Pancreas (tissue), 10 donors: ENCODE results near the gene PIP4P1. TPM values are rescaled to one million over a fixed set of nuclear protein-coding genes. Genes with fewer than 3 reads are reported as not detected.
"Not testable (repeated sequence)": the region's sequence is repeated elsewhere in the genome, so short reads cannot be mapped to it uniquely, and the experiment has no call there.

Experiments
- ATAC-seq, 4 donors: fragments of 200-7000 bp; cut with Tn5 transposase; one replicate each; pipeline versions ENCODE4 v1.8.0 to v1.9.1; 2020; ENCODE audit warnings: mild to moderate bottlenecking in 4 of 4, moderate library complexity in 4 of 4
- DNase-seq, 6 donors: peaks; one replicate each; pipeline ENCODE4 v3.0.0-alpha.2; 2020
- FAIRE-seq: peaks from 2 replicates; lab custom pipeline; 2012; peaks lifted over from hg19 to GRCh38; lab: Jason Lieb, UNC
- H3K27ac ChIP-seq, 4 donors: fragments of 200-600 bp; sonication (generic); 1 replicate in 3 of 4; 2 replicates in 1 of 4; pipeline versions ENCODE4 v1.5.0 to v1.8.0; 2020
- H3K27me3 ChIP-seq, 4 donors: fragments of 200-600 bp; one replicate each; pipeline ENCODE4 v1.8.0; 2021
- H3K36me3 ChIP-seq, 3 donors: fragments of 200-600 bp; sonication (generic) in 1 of 3; one replicate each; pipeline versions ENCODE4 v1.5.0 to v1.8.0; 2020 to 2021
- H3K4me1 ChIP-seq, 3 donors: fragments of 200-600 bp; one replicate each; pipeline ENCODE4 v1.8.0; 2021
- H3K4me3 ChIP-seq, 4 donors: fragments of 200-600 bp; sonication (generic) in 2 of 4; one replicate each; pipeline versions ENCODE4 v1.5.0 to v1.8.0; 2020 to 2021
- H3K9me3 ChIP-seq, 4 donors: fragments of 200-600 bp; one replicate each; pipeline ENCODE4 v1.8.0; 2021
- CTCF ChIP-seq, 4 donors: fragments of 200-600 bp; sonication (generic) in 3 of 4; IDR thresholded peaks; one replicate each; pipeline versions ENCODE4 v1.5.0 to v1.8.0; 2021; ENCODE audit warnings: antibody characterized with exemption in 4 of 4
- WGBS, 2 donors: extraction: QIAGEN DNeasy Blood & Tissue Kit; methylation state at CpG; one replicate each; pipeline ENCODE4 v1.1.7; 2013; 5-methylcytosine and 5-hydroxymethylcytosine counted together
- intact Hi-C, 3 donors: fragments of 100-400 bp; cut with DNase I; formaldehyde crosslinking; loops; one replicate each; pipeline versions ENCODE4 v1.11.1 to v1.14.2; 2022
- polyA plus RNA-seq, 2 donors: library from polyadenylated mRNA; stranded (reverse); fragments of 200-250 nt; gene quantifications; one replicate each; pipeline ENCODE4 v1.2.3, GENCODE V29; 2013
- total RNA-seq, 6 donors: library from RNA; stranded (reverse); fragmentation: NEBNext Ultra II Directional in 4 of 6; extraction: Animal tissue kit (Norgen Biotek cat#: 25700) in 4 of 6; gene quantifications; one replicate each; pipeline versions ENCODE4 v1.2.1 to v1.2.4, GENCODE V29; 2021 to 2023
- donor health status: healthy with polysubstance abuse.
- donor health status: DM: no; HTN: no; CAD: no; lungs with moderate emphysema.
- donor health status: DM: no; HTN: no; CAD: no.
- donor health status: control.
- donor health status: control.
- donor health status: Bipolar disorder and iron deficiency.
- donor health status: DM: yes; HTN: yes; CAD: no.
- donor health status: DM: no; HTN: no; CAD: no.
- donor health status: DM: no; HTN: no; CAD: no.
- donor health status: DM: yes; HTN: yes; CAD: no.

PIP4P1 gene
- 10 to 100 TPM in 5 of 6 donors, 1 to 10 TPM in 1; 8.9 to 20.5 (median 14.4) TPM for total RNA-seq
- polyA plus RNA-seq: 10 to 100 TPM; 26.8 to 38.2 TPM

- intact Hi-C loops: no loop called here
- Histone ChIP-seq H3K9me3 (no peaks in the 10 kb centered on the region), H3K27ac (peak within 1 kb of the TSS; percentile 81 to 91 (median 91)), H3K4me1 (peaks cover 10 to 21% (median 16%) of the 10 kb centered on the region in 3 donors), H3K36me3 (peaks cover 3 to 28% (median 23%) of the 10 kb centered on the region in 3 donors), H3K27me3 (no peaks in the 10 kb centered on the region), H3K4me3 (peak within 1 kb of the TSS; percentile 77 to 96 (median 88))
- no peak for TF ChIP-seq CTCF (IDR thresholded peaks at IDR 0.05)
- 0% methylated on average over 51 to 67 of the region's 67 CpGs for WGBS, 2 donors
- FAIRE-seq: peak; percentile 98
- ATAC-seq: peak; percentile 93 to 97 (median 94)
- DNase-seq: peak; percentile 97 to 99 (median 98)
Measured at GRCh38 chr14:20461225-20462141, at the start of gene PIP4P1. PIP4P1 (minus strand) TSS chr14:20461434; CDS start chr14:20461325, 109 bp downstream.

GRCh38 chr14:20508367-20508766, 47.1 kb upstream of the PIP4P1 start:
- TF ChIP-seq CTCF (IDR thresholded peaks at IDR 0.05): no peak
- intact Hi-C loops: no loop called here
- Histone ChIP-seq H3K9me3 (no peaks in the 10 kb centered on the region), H3K27ac (no peak overlapping the region), H3K4me3 (no peak overlapping the region), H3K4me1 (no peaks in the 10 kb centered on the region), H3K27me3 (no peaks in the 10 kb centered on the region), H3K36me3 (no peaks in the 10 kb centered on the region)
- WGBS, 2 donors: 81 to 88% methylated on average over 8 of the region's 8 CpGs
- FAIRE-seq (no peak), ATAC-seq (no peak), DNase-seq (no peak)

GRCh38 chr14:20507537-20507936, 46.3 kb upstream of the PIP4P1 start:
- intact Hi-C loops, FAIRE-seq, H3K27ac ChIP-seq, DNase-seq, H3K36me3 ChIP-seq, H3K4me3 ChIP-seq, ATAC-seq, H3K4me1 ChIP-seq, H3K27me3 ChIP-seq, H3K9me3 ChIP-seq: not testable (repeated sequence)
- 74 to 75% methylated on average over 3 of the region's 3 CpGs for WGBS, 2 donors

GRCh38 chr14:20506752-20507151, 45.5 kb upstream of the PIP4P1 start:
- ATAC-seq, H3K4me3 ChIP-seq, intact Hi-C loops, FAIRE-seq, H3K27me3 ChIP-seq, H3K9me3 ChIP-seq, H3K4me1 ChIP-seq, H3K36me3 ChIP-seq, H3K27ac ChIP-seq, DNase-seq: not testable (repeated sequence)
- no CpG with 5 or more reads among the region's 30 CpGs for WGBS, 2 donors

GRCh38 chr14:20506276-20506675, 45.0 kb upstream of the PIP4P1 start:
- 95 to 100% methylated on average over 4 to 25 of the region's 30 CpGs for WGBS, 2 donors
- H3K27me3 ChIP-seq, H3K4me3 ChIP-seq, ATAC-seq, H3K27ac ChIP-seq, H3K4me1 ChIP-seq, H3K36me3 ChIP-seq, FAIRE-seq, H3K9me3 ChIP-seq, intact Hi-C loops, DNase-seq: not testable (repeated sequence)

GRCh38 chr14:20503898-20504297, 42.7 kb upstream of the PIP4P1 start:
- no peak for DNase-seq

More at GRCh38 chr14:20503898-20504297, 42.7 kb upstream of the PIP4P1 start:
- H3K27ac ChIP-seq: no peak overlapping the region
- H3K4me3 ChIP-seq: no peak overlapping the region
- TF ChIP-seq CTCF (IDR thresholded peaks at IDR 0.05): no peak
- FAIRE-seq: no peak
- H3K4me1 ChIP-seq: no peaks in the 10 kb centered on the region
- intact Hi-C loops: no loop called here
- no peaks in the 10 kb centered on the region for H3K9me3 ChIP-seq
- peak in 1 of 4 donors; percentile 43 for ATAC-seq
- WGBS, 2 donors: 24 to 28% methylated on average over 6 of the region's 6 CpGs
- H3K36me3 ChIP-seq: no peaks in the 10 kb centered on the region
- H3K27me3 ChIP-seq: no peaks in the 10 kb centered on the region
